Subcutaneous adipose tissue (tissue), 4 donors: ENCODE measurements around the gene TBCEL. TPM values are rescaled to one million over a fixed set of nuclear protein-coding genes. Genes with fewer than 3 reads are reported as not detected.

ENCODE experiments used
- CTCF ChIP-seq: fragments of 450-650 bp; IDR thresholded peaks from one replicate; pipeline ENCODE4 v1.5.1; 2016; ENCODE audit warnings: low read depth, mild to moderate bottlenecking, control low read depth, antibody characterized with exemption, moderate library complexity
- total RNA-seq, 4 donors: library from RNA; depleted of rRNA; stranded (reverse); fragments of >200 nt; gene quantifications; one replicate each; pipeline ENCODE4 v1.1.0, GENCODE V29; 2016

Gene TBCEL
- total RNA-seq: 10 to 100 TPM; 15.8 to 26.0 (median 18.2) TPM

GRCh38 chr11:121023848-121024751 is at the start of gene TBCEL:
Gene TBCEL, plus strand, starts transcription at chr11:121024102. Its CDS starts 21,589 bp downstream, at chr11:121045691.
- TF ChIP-seq CTCF: no peak

GRCh38 chr11:120974466-120974865 is 49.4 kb upstream of the TBCEL start:
- TF ChIP-seq CTCF: no peak

GRCh38 chr11:120974965-120975364 is 48.9 kb upstream of the TBCEL start:
- no peak for TF ChIP-seq CTCF

- no peak for TF ChIP-seq CTCF
Measured at GRCh38 chr11:120977266-120978137, 46.4 kb upstream of the TBCEL start.

GRCh38 chr11:120978701-120979100 is 45.2 kb upstream of the TBCEL start:
- TF ChIP-seq CTCF: no peak

GRCh38 chr11:120985718-120986569 is 38.0 kb upstream of the TBCEL start:
- TF ChIP-seq CTCF: no peak
